GM12878 (cell line): Measurements from ENCODE around the gene TRHDE. TPM values are rescaled to one million over a fixed set of nuclear protein-coding genes. Genes with fewer than 3 reads are reported as not detected.

ENCODE experiments used
- ATAC-seq: fragments of 200-7000 bp; cut with Tn5 transposase; 3 replicates; pipeline ENCODE4 v1.9.1; 2020; ENCODE audit warnings: mild to moderate bottlenecking, moderate library complexity
- BruUV-seq: library from RNA; stranded (reverse); fragments of 400-500 nt; replicated peaks from 2 replicates; lab custom pipeline; 2021; lab: Mats Ljungman, UMichigan
- CTCF ChIA-PET: fragments of 300-600 bp; sonication (Branson Sonifier 250); formaldehyde crosslinking; extraction: SDS; loops from one replicate; lab custom pipeline; 2021; ENCODE audit warnings: inconsistent platforms; lab: Yijun Ruan, JAX
- POLR2A ChIA-PET: fragments of 350-600 bp; formaldehyde crosslinking; extraction: SDS; loops from one replicate; lab custom pipeline; 2021; ENCODE audit warnings: inconsistent platforms; lab: Charles Lee
- RAD21 ChIA-PET: fragments of 300-600 bp; sonication (Branson Sonifier 250); formaldehyde crosslinking; loops from one replicate; lab custom pipeline; 2023; ENCODE audit warnings: antibody characterized with exemption; ENCODE audit not compliant: unreplicated experiment; lab: Charles Lee
- SMC1A ChIA-PET: fragments of 300-600 bp; sonication (Branson Sonifier 250); formaldehyde crosslinking; loops from one replicate; lab custom pipeline; 2023; ENCODE audit not compliant: unreplicated experiment, uncharacterized antibody; lab: Charles Lee
- DNase-seq: peaks from one replicate; pipeline ENCODE4 v3.0.0-alpha.2; 2011; ENCODE audit warnings: low read depth, low spot score
- FAIRE-seq: peaks from 3 replicates; lab custom pipeline; 2011; peaks lifted over from hg19 to GRCh38; lab: Jason Lieb, UNC
- H2AFZ ChIP-seq: 2 replicates; pipeline ENCODE4 v1.6.0; 2011; ENCODE audit warnings: low read depth, low read length, control low read depth; ENCODE audit not compliant: control insufficient read depth
- H3K27ac ChIP-seq: 2 replicates; pipeline ENCODE4 v1.5.1; 2011; ENCODE audit warnings: control low read depth; ENCODE audit not compliant: control insufficient read depth, insufficient read depth
- H3K27me3 ChIP-seq, 2 experiments: replicated peaks in 1 of 2; 2 replicates each; pipeline versions ENCODE4 v1.6.0 to v1.6.1; 2011; ENCODE audit warnings: low read length in 1 of 2; ENCODE audit not compliant: control insufficient read depth in 2 of 2, insufficient read depth in 2 of 2
- H3K36me3 ChIP-seq, 2 experiments: 2 replicates each; pipeline ENCODE4 v1.5.1; 2011; ENCODE audit warnings: low read length in 1 of 2; ENCODE audit not compliant: control insufficient read depth in 2 of 2, insufficient read depth in 2 of 2
- H3K4me1 ChIP-seq: 2 replicates; pipeline ENCODE4 v1.6.1; 2011; ENCODE audit warnings: mild to moderate bottlenecking, low read length, moderate library complexity, mixed read lengths; ENCODE audit not compliant: control insufficient read depth, insufficient read depth
- H3K4me2 ChIP-seq: 2 replicates; pipeline ENCODE4 v1.6.0; 2011; ENCODE audit warnings: control low read depth; ENCODE audit not compliant: control insufficient read depth, insufficient read depth
- H3K4me3 ChIP-seq: fragments of 200-600 bp; sonication (generic); 2 replicates; pipeline ENCODE4 v1.5.1; 2016
- H3K79me2 ChIP-seq: 2 replicates; pipeline ENCODE4 v1.6.0; 2011; ENCODE audit warnings: low read length; ENCODE audit not compliant: control insufficient read depth, insufficient read depth
- H3K9ac ChIP-seq: 2 replicates; pipeline ENCODE4 v1.8.0; 2011; ENCODE audit warnings: low read length, control low read depth, mixed read lengths; ENCODE audit not compliant: control insufficient read depth, insufficient read depth
- H3K9me3 ChIP-seq: replicated peaks from 3 replicates; pipeline ENCODE4 v1.5.1; 2011; ENCODE audit warnings: mild to moderate bottlenecking, low read length; ENCODE audit not compliant: control insufficient read depth, insufficient read depth
- H4K20me1 ChIP-seq: 2 replicates; pipeline ENCODE4 v1.6.0; 2011; ENCODE audit not compliant: control insufficient read depth, insufficient read depth
- CBX5 ChIP-seq: sonication (generic); IDR thresholded peaks from 2 replicates; pipeline ENCODE4 v1.6.1; 2016; ENCODE audit warnings: low read depth, moderate library complexity, mild to moderate bottlenecking, inconsistent platforms
- CEBPZ ChIP-seq: fragments of 150-350 bp; IDR thresholded peaks from 2 replicates; pipeline ENCODE4 v1.6.1; 2016; ENCODE audit warnings: low read depth, low read length
- E2F8 ChIP-seq: fragments of 450-650 bp; IDR thresholded peaks from 2 replicates; pipeline ENCODE4 v1.6.1; 2018; ENCODE audit warnings: mild to moderate bottlenecking, low read depth, moderate library complexity; ENCODE audit not compliant: partially characterized antibody
- JUND ChIP-seq: IDR thresholded peaks from 2 replicates; pipeline ENCODE4 v1.6.1; 2012; ENCODE audit warnings: low read depth, mild to moderate bottlenecking, low read length, improper control_type of control experiment, moderate library complexity
- NRF1 ChIP-seq: conservative IDR thresholded peaks from 2 replicates; pipeline ENCODE4 v1.6.1; 2011; ENCODE audit warnings: mild to moderate bottlenecking, low read depth, low read length, improper control_type of control experiment
- RB1 ChIP-seq: fragments of 450-650 bp; formaldehyde crosslinking; IDR thresholded peaks from 2 replicates; pipeline ENCODE4 v1.6.1; 2017; ENCODE audit warnings: mild to moderate bottlenecking, borderline replicate concordance
- RUNX3 ChIP-seq: IDR thresholded peaks from 2 replicates; pipeline ENCODE4 v1.6.1; 2012; ENCODE audit warnings: low read length, inconsistent platforms
- SMAD1 ChIP-seq: fragments of 450-650 bp; IDR thresholded peaks from 2 replicates; pipeline ENCODE4 v1.6.1; 2018; ENCODE audit warnings: mild to moderate bottlenecking, low read depth; ENCODE audit not compliant: partially characterized antibody
- TBL1XR1 ChIP-seq: IDR thresholded peaks from 2 replicates; pipeline ENCODE4 v1.6.1; 2012; ENCODE audit warnings: low read depth, low read length, improper control_type of control experiment
- ZNF384 ChIP-seq: IDR thresholded peaks from 2 replicates; pipeline ENCODE4 v1.6.1; 2012; ENCODE audit warnings: low read depth, mild to moderate bottlenecking, low read length, improper control_type of control experiment, borderline replicate concordance
- ZNF592 ChIP-seq: fragments of 450-650 bp; IDR thresholded peaks from 2 replicates; pipeline ENCODE4 v1.6.1; 2017; ENCODE audit warnings: mild to moderate bottlenecking, moderate library complexity
- WGBS: methylation state at CpG from one replicate; pipeline ENCODE4 v1.1.6; 2016; ENCODE audit warnings: low lambda C conversion rate; ENCODE audit not compliant: insufficient replicate concordance, insufficient coverage; ENCODE audit errors: missing lambda C conversion rate; 5-methylcytosine and 5-hydroxymethylcytosine counted together
- in situ Hi-C: fragments of 300-500 bp; cut with MboI; formaldehyde crosslinking; loops from 9 replicates; pipeline ENCODE4 v1.14.3; 2018; ENCODE audit warnings: mixed read lengths
- intact Hi-C: fragments of 100-400 bp; cut with micrococcal nuclease; formaldehyde crosslinking; loops from one replicate; pipeline ENCODE4 v1.14.2; 2022; ENCODE audit not compliant: unreplicated experiment
- polyA plus RNA-seq, 11 experiments: library from polyadenylated mRNA; depleted of rRNA in 4 of 11; unstranded in 6 of 11; stranded (reverse) in 5 of 11; fragments of >200 nt; fragmentation: Nextera tagmentation in 4 of 11; fragmentation: Illumina TruSeq in 1 of 11; extraction: Ambion mirVana in 4 of 11; extraction: Trizol in 1 of 11; gene quantifications; 1 replicate in 1 of 11; 2 replicates in 10 of 11; pipeline versions ENCODE4 v1.2.1 to v1.2.3, GENCODE V29; 2011 to 2016; ENCODE audit warnings: inconsistent platforms in 2 of 11, missing spikeins in 2 of 11, low read depth in 1 of 11
- total RNA-seq, 4 experiments: library from RNA; depleted of rRNA in 3 of 4; stranded (reverse); fragments of >200 nt in 3 of 4; fragmentation: Illumina TruSeq in 1 of 4; extraction: Trizol in 1 of 4; gene quantifications; 2 replicates each; pipeline versions ENCODE4 v1.2.1 to v1.2.3, GENCODE V29; 2013 to 2021

TRHDE gene
- total and polyA plus RNA-seq, 10 of the 15 experiments (the other 5 are each of a cell fraction or from before 2014, with no cell fraction given): not detected

GRCh38 chr12:72448805-72449204, 176.6 kb downstream of the TRHDE start:
- in situ Hi-C loops: no loop called here
- H3K79me2 ChIP-seq: no peaks in the 10 kb centered on the region
- RAD21 ChIA-PET: no interaction called here
- no peak overlapping the region for H3K9ac ChIP-seq
- DNase-seq (no peak), ATAC-seq (no peak), FAIRE-seq (no peak)
- H2AFZ ChIP-seq: no peak overlapping the region
- H3K4me3 ChIP-seq: no peak overlapping the region
- SMC1A ChIA-PET: no interaction called here
- H3K27me3 ChIP-seq: no peaks in the 10 kb centered on the region
- TF ChIP-seq E2F8 (no peak), RUNX3 (no peak), ZNF384 (no peak), CBX5 (no peak), TBL1XR1 (no peak), CEBPZ (no peak), NRF1 (no peak), ZNF592 (no peak), JUND (no peak), SMAD1 (no peak), RB1 (no peak)
- no peaks in the 10 kb centered on the region for H3K4me1 ChIP-seq
- POLR2A ChIA-PET: no interaction called here
- no peaks in the 10 kb centered on the region for H4K20me1 ChIP-seq
- CTCF ChIA-PET: no interaction called here
- H3K4me2 ChIP-seq: no peak overlapping the region
- H3K27ac ChIP-seq: no peak overlapping the region
- intact Hi-C loops: no loop called here
- 52% methylated on average over 2 of the region's 2 CpGs for WGBS
- no peaks in the 10 kb centered on the region for H3K36me3 ChIP-seq
- H3K9me3 ChIP-seq: no peaks in the 10 kb centered on the region
- BruUV-seq: no TSS peak
